GM10248 (cell line): ENCODE data around the gene BCOR.

ENCODE experiments used
- CTCF ChIA-PET: fragments of 300-600 bp; sonication (Branson Sonifier 250); formaldehyde crosslinking; extraction: SDS; loops from one replicate; lab custom pipeline; 2021; ENCODE audit warnings: antibody characterized with exemption; lab: Yijun Ruan, JAX
- POLR2A ChIA-PET: fragments of 350-650 bp; sonication (Branson Sonifier 250); formaldehyde crosslinking; extraction: SDS; loops from one replicate; lab custom pipeline; 2020; ENCODE audit warnings: antibody characterized with exemption; lab: Yijun Ruan, JAX
- DNase-seq: peaks from one replicate; pipeline ENCODE4 v3.0.0; 2012; ENCODE audit errors: extremely low spot score
- TF ChIP-seq, protein P1 (sequence below): IDR thresholded peaks from 2 replicates; pipeline ENCODE4 v1.5.1; 2012; ENCODE audit warnings: mild to moderate bottlenecking, low read depth; ENCODE audit errors: extremely low read depth, missing control alignments, control extremely low read depth

Gene BCOR

DNA sequence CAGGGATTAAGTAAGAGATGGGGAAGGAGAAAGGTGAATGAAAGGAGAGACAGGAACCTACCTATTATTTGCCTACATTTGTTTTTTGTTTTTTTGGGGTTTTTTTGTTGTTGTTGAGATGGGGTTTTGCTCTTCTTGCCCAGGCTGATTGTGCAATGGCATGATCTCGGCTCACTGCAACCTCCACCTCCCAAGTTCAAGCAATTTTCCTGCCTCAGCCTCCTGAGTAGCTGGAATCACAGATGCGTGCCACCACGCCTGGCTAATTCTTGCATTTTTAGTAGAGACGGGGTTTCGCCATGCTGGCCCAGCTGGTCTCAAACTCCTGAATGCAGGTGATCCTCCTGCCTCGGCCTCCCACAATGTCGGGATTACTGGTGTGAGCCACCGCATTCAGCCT, 57.9 kb downstream of the BCOR start:
- POLR2A ChIA-PET = no interaction called here
- no peak for DNase-seq
- CTCF ChIA-PET = no interaction called here
- TF ChIP-seq, protein P1, sequence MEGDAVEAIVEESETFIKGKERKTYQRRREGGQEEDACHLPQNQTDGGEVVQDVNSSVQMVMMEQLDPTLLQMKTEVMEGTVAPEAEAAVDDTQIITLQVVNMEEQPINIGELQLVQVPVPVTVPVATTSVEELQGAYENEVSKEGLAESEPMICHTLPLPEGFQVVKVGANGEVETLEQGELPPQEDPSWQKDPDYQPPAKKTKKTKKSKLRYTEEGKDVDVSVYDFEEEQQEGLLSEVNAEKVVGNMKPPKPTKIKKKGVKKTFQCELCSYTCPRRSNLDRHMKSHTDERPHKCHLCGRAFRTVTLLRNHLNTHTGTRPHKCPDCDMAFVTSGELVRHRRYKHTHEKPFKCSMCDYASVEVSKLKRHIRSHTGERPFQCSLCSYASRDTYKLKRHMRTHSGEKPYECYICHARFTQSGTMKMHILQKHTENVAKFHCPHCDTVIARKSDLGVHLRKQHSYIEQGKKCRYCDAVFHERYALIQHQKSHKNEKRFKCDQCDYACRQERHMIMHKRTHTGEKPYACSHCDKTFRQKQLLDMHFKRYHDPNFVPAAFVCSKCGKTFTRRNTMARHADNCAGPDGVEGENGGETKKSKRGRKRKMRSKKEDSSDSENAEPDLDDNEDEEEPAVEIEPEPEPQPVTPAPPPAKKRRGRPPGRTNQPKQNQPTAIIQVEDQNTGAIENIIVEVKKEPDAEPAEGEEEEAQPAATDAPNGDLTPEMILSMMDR = no peak

DNA sequence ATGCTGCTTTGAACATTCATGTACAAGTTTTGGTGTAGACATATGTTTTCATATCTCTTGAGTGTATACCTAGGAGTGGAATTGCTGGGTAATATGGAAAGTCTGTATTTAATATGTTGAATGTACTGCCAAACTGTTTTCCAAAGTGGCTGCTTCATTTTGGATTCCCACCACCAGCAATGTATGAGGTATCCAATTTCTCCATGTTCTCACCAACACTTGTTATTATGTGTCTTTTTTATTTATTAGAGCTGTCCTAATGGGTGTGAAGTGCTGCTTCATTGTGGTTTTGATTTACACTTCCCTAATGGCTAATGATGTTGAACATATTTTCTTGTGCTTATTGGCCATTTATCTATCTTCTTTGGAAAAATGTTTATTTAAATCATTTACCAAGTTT, 60.4 kb downstream of the BCOR start:
- ChIA-PET POLR2A (no interaction called here), CTCF (no interaction called here)

DNA sequence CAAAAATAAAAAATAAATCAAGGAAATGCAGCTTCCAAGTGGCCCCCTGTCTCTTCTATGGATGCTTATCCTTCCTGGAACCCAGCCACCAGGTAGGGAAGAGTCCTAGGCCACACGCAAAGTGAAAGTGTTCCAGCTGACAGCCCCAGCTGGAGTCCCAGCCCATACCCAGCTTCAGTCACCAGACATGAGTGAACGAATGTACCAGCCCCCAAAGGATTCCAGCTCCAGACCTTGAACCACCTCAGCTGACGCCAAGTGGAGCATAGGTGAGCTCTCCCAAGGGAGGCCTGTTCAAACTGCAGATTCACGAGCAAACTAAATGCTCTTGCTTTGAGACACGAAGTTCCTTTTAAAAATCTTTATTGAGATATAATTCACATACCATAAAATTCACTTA, 62.0 kb downstream of the BCOR start:
- POLR2A ChIA-PET = no interaction called here

More for the DNA sequence above, 60.4 kb downstream of the BCOR start:
- no peak for DNase-seq
- TF ChIP-seq, protein P1 = no peak

DNA sequence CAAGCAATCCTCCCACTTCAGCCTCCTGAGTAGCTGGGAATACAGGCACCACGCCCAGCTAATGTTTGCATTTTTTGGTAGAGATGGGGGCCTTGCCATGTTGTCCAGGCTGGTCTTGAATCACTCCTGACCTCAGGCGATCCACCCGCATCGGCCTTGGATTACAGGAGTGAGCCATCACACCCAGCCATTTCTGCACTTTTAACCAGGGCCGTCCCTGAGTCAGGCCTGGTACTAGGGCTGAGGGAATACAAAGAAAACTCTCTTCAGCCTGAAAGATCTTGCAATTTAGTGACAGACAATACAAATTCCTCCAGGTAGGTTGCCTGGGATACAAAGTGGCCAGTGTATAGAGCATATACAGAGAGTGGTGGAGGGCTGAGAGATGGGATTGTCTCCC, 65.8 kb downstream of the BCOR start:
- TF ChIP-seq, protein P1 = no peak
- DNase-seq = no peak
- ChIA-PET CTCF (no interaction called here), POLR2A (no interaction called here)

More for the DNA sequence above, 62.0 kb downstream of the BCOR start:
- TF ChIP-seq, protein P1 = no peak
- CTCF ChIA-PET = no interaction called here
- DNase-seq = no peak

DNA sequence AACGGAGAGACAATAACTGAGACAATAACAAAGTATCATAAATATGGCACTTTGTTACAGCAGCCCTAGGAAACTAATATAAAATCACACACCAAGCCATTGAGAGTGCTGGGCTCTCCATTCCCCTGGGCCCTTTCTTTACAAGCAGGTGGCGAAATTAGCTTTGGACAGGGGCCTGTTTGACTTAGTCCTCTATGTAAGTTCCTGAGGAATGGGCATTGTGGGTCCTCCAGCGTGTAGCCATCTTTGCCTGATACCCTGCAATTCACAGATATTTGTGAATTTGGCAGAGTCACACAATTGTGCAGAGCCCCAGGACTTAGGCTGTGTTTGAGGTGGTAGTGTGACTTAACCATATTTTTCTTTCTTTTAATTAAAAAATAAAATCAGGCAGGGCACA, 67.6 kb downstream of the BCOR start:
- DNase-seq = no peak
- ChIA-PET CTCF (no interaction called here), POLR2A (no interaction called here)
- TF ChIP-seq, protein P1 = no peak

DNA sequence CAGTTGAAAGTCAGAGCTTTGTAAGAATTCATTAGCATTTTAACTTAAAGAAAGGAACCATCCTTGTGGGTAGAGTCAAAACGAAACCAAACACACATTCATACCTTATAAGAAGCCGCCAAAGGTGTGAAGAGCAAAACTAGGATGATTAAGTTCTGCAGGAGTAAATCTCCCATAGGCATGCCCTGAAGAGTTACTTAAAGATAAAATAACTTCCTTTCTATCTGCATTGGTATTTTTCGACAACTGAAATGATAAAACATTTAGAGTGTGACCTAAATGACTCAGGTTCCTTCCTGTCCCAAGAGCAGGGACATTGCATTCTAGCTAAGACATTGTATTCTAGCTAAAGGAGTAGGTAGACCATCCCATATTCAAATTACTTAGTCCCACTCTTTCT, 75.3 kb downstream of the BCOR start:
- CTCF ChIA-PET = interaction anchor here (1.0 kb wide), 1 partner anchor 19 kb away, joined by 3 read pairs; no protein-coding TSS in a partner anchor
- POLR2A ChIA-PET = no interaction called here
- no peak for DNase-seq
- TF ChIP-seq, protein P1 = no peak

DNA sequence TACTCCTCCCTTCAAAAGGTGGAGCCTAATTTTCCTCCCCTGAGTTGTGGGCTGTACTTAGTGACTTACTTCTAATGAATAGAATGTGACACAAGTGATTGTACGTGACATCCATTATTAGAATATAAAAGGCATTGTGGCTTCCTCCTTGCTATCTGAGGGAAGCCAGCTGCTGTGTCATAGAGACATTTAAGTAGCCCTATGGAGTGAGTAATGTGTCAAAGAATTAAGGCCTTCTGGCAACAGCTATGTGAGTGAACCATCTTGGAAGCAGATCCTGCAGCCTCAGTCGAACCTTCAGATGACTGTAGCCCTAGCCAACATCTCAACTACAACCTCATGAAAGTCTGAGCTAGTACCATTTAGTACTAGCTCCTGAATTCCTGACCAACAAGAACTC, 76.1 kb downstream of the BCOR start:
- ChIA-PET CTCF (interaction anchor here (1.0 to 1.3 kb wide), 2 partner anchors 18 to 71 kb away, joined by 3 read pairs; no protein-coding TSS in a partner anchor), POLR2A (no interaction called here)
- TF ChIP-seq, protein P1 = no peak
- DNase-seq = no peak
